GM12875 (cell line): ENCODE results near the gene CORO1A.

Source experiments
- H3K4me3 ChIP-seq: one replicate; pipeline ENCODE4 v1.5.1; 2011; ENCODE audit warnings: low read depth, low read length, control low read depth
- TF ChIP-seq, protein P1 (sequence below): IDR thresholded peaks from 2 replicates; pipeline ENCODE4 v1.5.1; 2011; ENCODE audit warnings: low read depth, mild to moderate bottlenecking, control low read depth, inconsistent platforms, low read length, moderate library complexity, borderline replicate concordance; ENCODE audit not compliant: insufficient read depth

Gene CORO1A

GRCh38 chr16:30179195-30179594 lies 4.2 kb upstream of the CORO1A start:
- no peak overlapping the region for H3K4me3 ChIP-seq
- TF ChIP-seq, protein P1, sequence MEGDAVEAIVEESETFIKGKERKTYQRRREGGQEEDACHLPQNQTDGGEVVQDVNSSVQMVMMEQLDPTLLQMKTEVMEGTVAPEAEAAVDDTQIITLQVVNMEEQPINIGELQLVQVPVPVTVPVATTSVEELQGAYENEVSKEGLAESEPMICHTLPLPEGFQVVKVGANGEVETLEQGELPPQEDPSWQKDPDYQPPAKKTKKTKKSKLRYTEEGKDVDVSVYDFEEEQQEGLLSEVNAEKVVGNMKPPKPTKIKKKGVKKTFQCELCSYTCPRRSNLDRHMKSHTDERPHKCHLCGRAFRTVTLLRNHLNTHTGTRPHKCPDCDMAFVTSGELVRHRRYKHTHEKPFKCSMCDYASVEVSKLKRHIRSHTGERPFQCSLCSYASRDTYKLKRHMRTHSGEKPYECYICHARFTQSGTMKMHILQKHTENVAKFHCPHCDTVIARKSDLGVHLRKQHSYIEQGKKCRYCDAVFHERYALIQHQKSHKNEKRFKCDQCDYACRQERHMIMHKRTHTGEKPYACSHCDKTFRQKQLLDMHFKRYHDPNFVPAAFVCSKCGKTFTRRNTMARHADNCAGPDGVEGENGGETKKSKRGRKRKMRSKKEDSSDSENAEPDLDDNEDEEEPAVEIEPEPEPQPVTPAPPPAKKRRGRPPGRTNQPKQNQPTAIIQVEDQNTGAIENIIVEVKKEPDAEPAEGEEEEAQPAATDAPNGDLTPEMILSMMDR, result no peak

GRCh38 chr16:30179931-30180330 lies 3.5 kb upstream of the CORO1A start:
- H3K4me3 ChIP-seq, result no peak overlapping the region
- TF ChIP-seq, protein P1, result no peak

DNA sequence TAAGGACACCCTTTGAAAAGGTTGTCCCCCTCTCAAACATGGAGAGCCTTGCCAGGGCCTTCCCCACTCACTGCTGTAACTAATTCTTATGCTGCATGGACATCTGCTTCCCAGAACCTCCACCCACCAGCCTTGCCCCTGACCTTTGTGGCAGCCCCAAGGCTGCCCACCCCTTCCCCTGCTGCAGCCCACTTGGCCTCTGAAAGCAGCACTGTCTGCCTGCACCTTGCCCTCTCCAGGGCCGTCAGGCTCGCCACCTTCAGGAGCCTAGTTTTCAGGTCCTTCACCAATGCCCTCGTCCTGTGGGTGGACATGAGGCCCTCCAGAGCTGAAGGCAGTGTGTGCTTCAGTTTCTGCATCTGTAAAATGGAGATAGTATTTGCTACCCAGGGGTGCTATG lies 2.7 kb upstream of the CORO1A start:
- H3K4me3 ChIP-seq, result no peak overlapping the region
- TF ChIP-seq, protein P1, result no peak

- H3K4me3 ChIP-seq, result peak overlapping the region; percentile 95
- TF ChIP-seq, protein P1, result no peak
Observed at GRCh38 chr16:30184096-30184890, 891 bp downstream of the CORO1A start.

- TF ChIP-seq, protein P1, result no peak
- H3K4me3 ChIP-seq, result peak overlapping the region; percentile 95
Observed at GRCh38 chr16:30184891-30185682, 1.7 kb downstream of the CORO1A start.

DNA sequence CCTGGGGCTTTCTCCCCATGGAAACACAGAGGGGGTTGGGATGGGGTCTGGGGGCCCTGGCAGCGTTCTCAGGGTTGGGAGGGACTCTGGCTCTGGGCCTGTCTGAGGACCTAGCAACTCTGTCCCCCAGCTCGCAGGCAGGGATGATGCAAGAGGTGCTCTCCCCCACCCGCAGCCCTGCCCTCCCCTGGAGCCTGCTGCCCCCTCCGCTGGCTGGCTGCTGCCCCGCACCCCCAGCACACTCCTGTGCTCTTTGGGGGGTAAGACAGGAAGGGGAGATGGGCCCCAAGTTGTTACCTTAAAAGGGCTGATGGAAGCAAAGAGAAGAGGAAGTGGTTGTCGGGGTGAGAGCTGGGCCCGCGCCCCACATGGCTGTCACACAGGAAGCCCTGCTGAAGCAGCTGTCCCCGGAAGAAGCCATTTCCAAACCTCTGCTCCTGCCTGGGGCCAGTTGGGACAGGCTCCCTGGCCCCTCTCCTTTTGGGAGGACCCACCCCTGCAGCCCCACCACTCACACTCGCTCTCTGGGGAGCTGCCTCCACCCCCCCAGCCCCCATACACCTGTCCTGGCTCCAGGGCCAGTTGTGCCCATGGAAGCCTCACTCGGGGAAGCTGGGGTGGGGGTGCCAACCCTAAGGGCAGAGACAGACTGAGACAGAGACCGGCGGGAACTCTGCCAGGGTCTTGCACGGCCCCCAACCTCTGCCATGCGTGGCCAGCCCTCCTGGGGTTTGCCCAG lies 2.5 kb downstream of the CORO1A start:
- H3K4me3 ChIP-seq, result peak overlapping the region; percentile 95
- TF ChIP-seq, protein P1, result no peak

- H3K4me3 ChIP-seq, result peak overlapping the region; percentile 95
- TF ChIP-seq, protein P1, result no peak
Observed at GRCh38 chr16:30186444-30186781, 3.0 kb downstream of the CORO1A start.
